T-cell (primary cell): ENCODE measurements around the gene MAP3K3. TPM values are rescaled to one million over a fixed set of nuclear protein-coding genes. Genes with fewer than 3 reads are reported as not detected.

Experiments used
- ATAC-seq, 4 experiments: fragments of 200-7000 bp in 3 of 4; fragments of 150-1000 bp in 1 of 4; cut with Tn5 transposase; replicated peaks in 1 of 4; 1 replicate in 3 of 4; 2 replicates in 1 of 4; pipeline ENCODE4 v1.10.0; 2021; ENCODE audit warnings: moderate library complexity in 3 of 4, mild to moderate bottlenecking in 2 of 4, moderate number of reproducible peaks in 1 of 4
- CTCF ChIA-PET, 2 donors: fragments of 300-600 bp; sonication (Branson Sonifier 250); formaldehyde crosslinking; loops; one replicate each; lab custom pipeline; 2022; ENCODE audit warnings: antibody characterized with exemption in 2 of 2; lab: Charles Lee
- POLR2A ChIA-PET, 2 donors: fragments of 300-600 bp; sonication (Branson Sonifier 250); formaldehyde crosslinking; loops; one replicate each; lab custom pipeline; 2022; ENCODE audit warnings: antibody characterized with exemption in 2 of 2; lab: Charles Lee
- DNase-seq, 35 experiments: peaks; one replicate each; pipeline versions ENCODE4 v3.0.0 to v3.0.0-alpha.2; 2013 to 2023
- H3K27ac ChIP-seq: one replicate; pipeline ENCODE4 v1.5.1; 2013; ENCODE audit warnings: low read length
- H3K27me3 ChIP-seq, 2 experiments: replicated peaks in 1 of 2; 1 replicate in 1 of 2; 2 replicates in 1 of 2; pipeline versions ENCODE4 v1.6.1 to v1.7.0; 2013; ENCODE audit warnings: low read length in 1 of 2, mixed read lengths in 1 of 2; ENCODE audit not compliant: control insufficient read depth in 2 of 2, insufficient read depth in 2 of 2; ENCODE audit errors: extremely low read depth in 1 of 2
- H3K36me3 ChIP-seq, 2 donors: 1 replicate in 1 of 2; 2 replicates in 1 of 2; pipeline versions ENCODE4 v1.6.1 to v1.7.0; 2013; ENCODE audit warnings: low read length in 1 of 2; ENCODE audit not compliant: control insufficient read depth in 2 of 2, insufficient read depth in 1 of 2; ENCODE audit errors: extremely low read depth in 1 of 2
- H3K4me1 ChIP-seq, 2 experiments: 1 replicate in 1 of 2; 2 replicates in 1 of 2; pipeline versions ENCODE4 v1.6.1 to v1.7.0; 2013; ENCODE audit warnings: low read length in 2 of 2, mixed read lengths in 1 of 2; ENCODE audit not compliant: insufficient read depth in 2 of 2, control insufficient read depth in 1 of 2; ENCODE audit errors: extremely low read depth in 1 of 2
- H3K4me3 ChIP-seq, 2 donors: 1 replicate in 1 of 2; 2 replicates in 1 of 2; pipeline versions ENCODE4 v1.5.1 to v1.7.0; 2013; ENCODE audit warnings: mild to moderate bottlenecking in 2 of 2, low read length in 1 of 2, moderate library complexity in 1 of 2; ENCODE audit not compliant: control insufficient read depth in 1 of 2; ENCODE audit errors: extremely low read depth in 1 of 2
- H3K9me3 ChIP-seq: 2 replicates; pipeline ENCODE4 v1.7.0; 2013
- H3K27ac Mint-ChIP-seq, 2 donors: one replicate each; pipeline ENCODE4 v1.8.0; 2020 to 2021; ENCODE audit warnings: mild to moderate bottlenecking in 2 of 2, mixed read lengths in 2 of 2
- H3K27me3 Mint-ChIP-seq, 2 donors: one replicate each; pipeline ENCODE4 v1.8.0; 2021 to 2022; ENCODE audit warnings: mixed read lengths in 2 of 2
- H3K36me3 Mint-ChIP-seq: one replicate; pipeline ENCODE4 v1.8.0; 2021; ENCODE audit warnings: mixed read lengths
- H3K4me1 Mint-ChIP-seq, 3 donors: one replicate each; pipeline ENCODE4 v1.8.0; 2020 to 2022; ENCODE audit warnings: mixed read lengths in 3 of 3, mild to moderate bottlenecking in 1 of 3
- H3K4me3 Mint-ChIP-seq, 3 donors: one replicate each; pipeline ENCODE4 v1.8.0; 2020 to 2022; ENCODE audit warnings: mild to moderate bottlenecking in 3 of 3, mixed read lengths in 3 of 3, moderate library complexity in 3 of 3
- H3K9me3 Mint-ChIP-seq, 3 donors: one replicate each; pipeline ENCODE4 v1.8.0; 2020 to 2022; ENCODE audit warnings: mixed read lengths in 3 of 3
- whole genome bisulfite sequencing: methylation state at CpG from one replicate; pipeline ENCODE4 v1.1.5; 2013; ENCODE audit warnings: missing lambda C conversion rate; ENCODE audit not compliant: insufficient coverage; 5-methylcytosine and 5-hydroxymethylcytosine counted together
- total RNA-seq, 35 experiments: library from RNA in 6 of 35; stranded (reverse) in 6 of 35; fragments of 120-200 nt in 1 of 35; gene quantifications; one replicate each; pipeline versions ENCODE4 v1.2.1 to v1.2.4 and lab custom pipeline; 2013 to 2026

The MAP3K3 gene
- total RNA-seq, 5 donors from 2014 or later (not counting 1 experiment from before 2014, with no cell fraction given), result 71.0 to 91.1 (median 85.4) TPM

DNA sequence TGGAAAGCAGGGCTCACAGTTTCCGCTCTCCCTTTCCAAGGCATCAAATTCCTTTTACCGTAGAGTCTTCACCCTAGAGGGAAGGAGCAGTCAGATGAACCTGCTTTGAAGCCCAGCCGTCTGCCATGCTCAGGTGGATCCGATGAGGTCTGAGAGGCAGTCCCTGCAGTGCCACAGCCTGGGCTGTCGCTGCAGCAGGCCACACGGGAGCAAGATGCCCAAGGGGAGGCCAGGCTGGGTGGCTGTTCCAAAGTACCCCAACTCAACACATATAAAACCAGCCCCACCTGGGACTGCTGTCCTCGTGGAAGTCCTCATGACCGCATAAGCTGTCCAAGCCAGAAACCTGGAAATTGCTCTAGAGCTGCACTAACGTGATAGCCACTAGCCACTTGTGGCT, 82.6 kb downstream of the MAP3K3 start:
- Histone ChIP-seq H3K27ac (peak overlapping the region; percentile 6), H3K36me3 (peaks cover 7 to 19% of the 10 kb centered on the region in 2 donors), H3K9me3 (no peaks in the 10 kb centered on the region), H3K27me3 (no peaks in the 10 kb centered on the region), H3K4me1 (peaks cover 55 to 88% of the 10 kb centered on the region in 2 experiments), H3K4me3 (no peak overlapping the region)
- Mint-ChIP-seq H3K27ac (peak overlapping the region; percentile 92 to 97), H3K36me3 (peaks cover 23% of the 10 kb centered on the region), H3K9me3 (no peaks in the 10 kb centered on the region), H3K4me1 (peaks cover 78 to 82% (median 80%) of the 10 kb centered on the region in 3 donors), H3K4me3 (peak overlapping the region in 2 of 3 donors; percentile 64 to 88), H3K27me3 (no peaks in the 10 kb centered on the region)
- CTCF ChIA-PET, result no interaction called here
- ATAC-seq (no peak), DNase-seq (no peak)
- POLR2A ChIA-PET, result no interaction called here
- 85% methylated on average over 9 of the region's 9 CpGs for WGBS

GRCh38 chr17:63705657-63706056, 83.4 kb downstream of the MAP3K3 start:
- WGBS, result 32% methylated on average over 3 of the region's 3 CpGs
- DNase-seq (peak in 2 of 35 experiments; percentile 19 to 39), ATAC-seq (no peak)
- peaks cover 58 to 94% of the 10 kb centered on the region in 2 experiments for H3K4me1 ChIP-seq
- peak overlapping the region; percentile 57 to 88 (median 71) for H3K4me3 Mint-ChIP-seq
- H3K36me3 ChIP-seq, result peaks cover 7 to 19% of the 10 kb centered on the region in 2 donors
- CTCF ChIA-PET, result interaction anchor here in 1 of 2 donors (3.5 kb wide), 1 partner anchor 8 kb away, joined by 24 read pairs; no protein-coding TSS in a partner anchor
- H3K27me3 ChIP-seq, result no peaks in the 10 kb centered on the region
- H3K27ac ChIP-seq, result peak overlapping the region; percentile 84
- no peak overlapping the region for H3K4me3 ChIP-seq
- no peaks in the 10 kb centered on the region for H3K9me3 ChIP-seq
- H3K27me3 Mint-ChIP-seq, result no peaks in the 10 kb centered on the region
- no peaks in the 10 kb centered on the region for H3K9me3 Mint-ChIP-seq
- H3K27ac Mint-ChIP-seq, result peak overlapping the region; percentile 92 to 97
- peaks cover 86 to 90% (median 88%) of the 10 kb centered on the region in 3 donors for H3K4me1 Mint-ChIP-seq
- POLR2A ChIA-PET, result interaction anchor here in 1 of 2 donors (1.3 kb wide), 1 partner anchor 11 kb away, joined by 4 read pairs; no protein-coding TSS in a partner anchor
- H3K36me3 Mint-ChIP-seq, result peaks cover 23% of the 10 kb centered on the region

GRCh38 chr17:63706336-63707082, 84.3 kb downstream of the MAP3K3 start:
- Histone ChIP-seq H3K4me3 (peak overlapping the region; percentile 7 to 24), H3K27me3 (no peaks in the 10 kb centered on the region), H3K27ac (peak overlapping the region; percentile 84), H3K9me3 (no peaks in the 10 kb centered on the region), H3K4me1 (peaks cover 58 to 88% of the 10 kb centered on the region in 2 experiments), H3K36me3 (peaks cover 7 to 19% of the 10 kb centered on the region in 2 donors)
- CTCF ChIA-PET, result interaction anchor here in 1 of 2 donors (0.9 to 3.5 kb wide), 2 partner anchors 9 to 85 kb away, joined by 6 to 24 read pairs; partner anchors contain the start of gene MAP3K3
- Mint-ChIP-seq H3K27me3 (no peaks in the 10 kb centered on the region), H3K9me3 (no peaks in the 10 kb centered on the region), H3K36me3 (peaks cover 23% of the 10 kb centered on the region), H3K27ac (peak overlapping the region; percentile 92 to 97), H3K4me3 (peak overlapping the region; percentile 71 to 88 (median 74)), H3K4me1 (peaks cover 84 to 89% (median 86%) of the 10 kb centered on the region in 3 donors)
- 15% methylated on average over 4 of the region's 7 CpGs for WGBS
- DNase-seq (peak in 2 of 35 experiments; percentile 23 to 51), ATAC-seq (peak in 3 of 4 experiments; percentile 6 to 16 (median 11))
- POLR2A ChIA-PET, result interaction anchor here (1.3 to 4.6 kb wide), 3 partner anchors 9 to 12 kb away, joined by 4 to 41 read pairs (median 9); no protein-coding TSS in a partner anchor

DNA sequence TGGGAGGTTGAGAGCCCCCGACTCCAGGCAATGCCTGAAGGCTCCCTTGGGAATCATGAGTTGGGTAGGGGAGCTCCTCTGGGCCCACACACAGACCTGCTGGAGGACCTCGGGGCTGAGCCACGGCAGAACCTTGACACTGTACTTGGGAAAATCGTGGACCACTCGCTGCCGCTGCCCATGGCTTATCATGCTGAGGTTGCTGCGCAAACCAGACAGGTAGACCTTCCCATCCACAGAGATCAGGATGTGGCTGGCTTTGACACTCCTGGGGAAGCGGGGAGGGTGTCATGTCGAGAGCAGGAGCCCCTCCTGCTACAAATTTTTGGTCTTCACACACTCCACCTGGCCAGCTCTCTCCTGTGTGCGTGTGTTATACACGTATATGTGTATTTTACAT, 84.9 kb downstream of the MAP3K3 start:
- H3K36me3 Mint-ChIP-seq, result peaks cover 23% of the 10 kb centered on the region
- CTCF ChIA-PET, result interaction anchor here in 1 of 2 donors (0.6 to 3.5 kb wide), 4 partner anchors 9 to 85 kb away, joined by 3 to 24 read pairs (median 4); partner anchors contain the start of gene MAP3K3
- H3K27ac ChIP-seq, result peak overlapping the region; percentile 84

DNA sequence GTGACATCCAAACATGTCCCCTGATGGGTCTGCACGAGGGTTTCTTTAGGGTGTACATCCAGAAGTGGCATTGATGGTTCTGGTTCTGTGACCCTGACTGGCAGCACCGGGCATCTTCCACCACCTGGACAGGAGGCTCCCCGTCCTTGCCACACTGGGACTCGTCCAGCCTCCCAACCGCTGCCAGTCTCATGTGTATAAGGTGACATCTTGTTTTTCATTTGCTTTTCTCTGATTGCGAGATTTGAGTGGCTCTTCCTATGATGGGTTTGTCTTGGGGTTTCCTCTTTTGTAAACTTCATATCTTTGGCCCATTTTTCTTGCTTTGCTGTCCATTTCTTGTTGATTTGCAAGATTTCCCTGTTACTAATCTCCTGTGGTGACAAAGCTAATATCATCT, 86.9 kb downstream of the MAP3K3 start:
- CTCF ChIA-PET, result interaction anchor here (0.7 to 3.9 kb wide), 5 partner anchors 13 to 284 kb away, joined by 3 to 70 read pairs (median 8); no protein-coding TSS in a partner anchor
- peaks cover 39 to 63% of the 10 kb centered on the region in 2 experiments for H3K4me1 ChIP-seq
- peak overlapping the region; percentile 87 to 97 for H3K27ac Mint-ChIP-seq
- ATAC-seq (no peak), DNase-seq (no peak)
- peaks cover 14% of the 10 kb centered on the region for H3K36me3 Mint-ChIP-seq
- H3K4me1 Mint-ChIP-seq, result peaks cover 57 to 65% (median 64%) of the 10 kb centered on the region in 3 donors
- no peaks in the 10 kb centered on the region for H3K27me3 Mint-ChIP-seq
- no peak overlapping the region for H3K4me3 ChIP-seq
- peak overlapping the region in 1 of 3 donors; percentile 88 for H3K4me3 Mint-ChIP-seq
- H3K36me3 ChIP-seq, result peaks cover 0 to 24% of the 10 kb centered on the region in 2 donors
- H3K9me3 Mint-ChIP-seq, result no peaks in the 10 kb centered on the region
- 90% methylated on average over 2 of the region's 6 CpGs for WGBS
- no peaks in the 10 kb centered on the region for H3K9me3 ChIP-seq
- POLR2A ChIA-PET, result interaction anchor here in 1 of 2 donors (1.2 to 4.6 kb wide), 2 partner anchors 11 to 14 kb away, joined by 9 to 41 read pairs; no protein-coding TSS in a partner anchor
- peak overlapping the region; percentile 52 for H3K27ac ChIP-seq
- no peaks in the 10 kb centered on the region for H3K27me3 ChIP-seq

More for the DNA sequence above, 84.9 kb downstream of the MAP3K3 start:
- DNase-seq, result peak in 19 of 35 experiments; percentile 26 to 65 (median 41)
- peak; percentile 8 to 64 (median 16) for ATAC-seq
- Mint-ChIP-seq H3K4me3 (peak overlapping the region; percentile 71 to 88 (median 74)), H3K9me3 (no peaks in the 10 kb centered on the region), H3K27ac (peak overlapping the region; percentile 92 to 97), H3K4me1 (peaks cover 77 to 83% (median 83%) of the 10 kb centered on the region in 3 donors), H3K27me3 (no peaks in the 10 kb centered on the region)
- peaks cover 57 to 82% of the 10 kb centered on the region in 2 experiments for H3K4me1 ChIP-seq
- no peaks in the 10 kb centered on the region for H3K27me3 ChIP-seq
- POLR2A ChIA-PET, result interaction anchor here (0.6 to 4.6 kb wide), 5 partner anchors 9 to 67 kb away, joined by 3 to 41 read pairs (median 4); partner anchors contain the start of gene DDX42 (in 1 of the 2)
- H3K4me3 ChIP-seq, result peak overlapping the region; percentile 7 to 24
- peaks cover 7 to 26% of the 10 kb centered on the region in 2 donors for H3K36me3 ChIP-seq
- WGBS, result no CpG with 5 or more reads among the region's 11 CpGs
- no peaks in the 10 kb centered on the region for H3K9me3 ChIP-seq
